Vagina (tissue), 2 donors: Measurements from ENCODE around the gene C3. TPM values are rescaled to one million over a fixed set of nuclear protein-coding genes. Genes with fewer than 3 reads are reported as not detected.

Experiments
- DNase-seq, 2 donors: peaks; one replicate each; pipeline ENCODE4 v3.0.0-alpha.2; 2017; ENCODE audit errors: extremely low spot score in 2 of 2
- H3K27ac ChIP-seq: fragments of 200-600 bp; sonication (generic); one replicate; pipeline ENCODE4 v1.5.1; 2019
- H3K27me3 ChIP-seq: fragments of 200-600 bp; sonication (generic); one replicate; pipeline ENCODE4 v1.5.1; 2019
- H3K36me3 ChIP-seq, 2 donors: fragments of 200-600 bp; sonication (generic); one replicate each; pipeline ENCODE4 v1.5.1; 2017 to 2019
- H3K4me1 ChIP-seq: fragments of 200-600 bp; sonication (generic); one replicate; pipeline ENCODE4 v1.5.1; 2019
- H3K4me3 ChIP-seq, 2 donors: fragments of 200-600 bp; sonication (generic); 1 replicate in 1 of 2; 2 replicates in 1 of 2; pipeline ENCODE4 v1.5.1; 2016 to 2019
- H3K9me3 ChIP-seq: fragments of 200-600 bp; sonication (generic); one replicate; pipeline ENCODE4 v1.5.1; 2019
- POLR2A ChIP-seq, 2 donors: fragments of 450-650 bp; IDR thresholded peaks; one replicate each; pipeline ENCODE4 v1.6.1; 2017; ENCODE audit warnings: antibody characterized with exemption in 2 of 2, mild to moderate bottlenecking in 2 of 2, moderate library complexity in 2 of 2
- POLR2AphosphoS5 ChIP-seq, 2 donors: sonication (generic); formaldehyde crosslinking; IDR thresholded peaks; one replicate each; pipeline ENCODE4 v1.9.0; 2017; ENCODE audit warnings: antibody characterized with exemption in 2 of 2, mild to moderate bottlenecking in 2 of 2, low read depth in 1 of 2; ENCODE audit not compliant: insufficient read depth in 1 of 2
- intact Hi-C: fragments of 100-400 bp; cut with DNase I; formaldehyde crosslinking; loops from one replicate; pipeline ENCODE4 v1.15.1; 2023
- total RNA-seq: library from RNA; depleted of rRNA; stranded (reverse); fragments of >200 nt; gene quantifications from one replicate; pipeline ENCODE4 v1.2.3, GENCODE V29; 2016
- TF ChIP-seq, protein P1 (sequence below), 3 experiments: fragments of 450-650 bp in 2 of 3; fragments of 200-600 bp in 1 of 3; sonication (generic) in 1 of 3; IDR thresholded peaks; one replicate each; pipeline ENCODE4 v1.5.1; 2017 to 2019; ENCODE audit warnings: antibody characterized with exemption in 3 of 3, mild to moderate bottlenecking in 2 of 3, moderate library complexity in 2 of 3

The C3 gene
- total RNA-seq, 1 donor from 2014 or later: 1,239 TPM

DNA sequence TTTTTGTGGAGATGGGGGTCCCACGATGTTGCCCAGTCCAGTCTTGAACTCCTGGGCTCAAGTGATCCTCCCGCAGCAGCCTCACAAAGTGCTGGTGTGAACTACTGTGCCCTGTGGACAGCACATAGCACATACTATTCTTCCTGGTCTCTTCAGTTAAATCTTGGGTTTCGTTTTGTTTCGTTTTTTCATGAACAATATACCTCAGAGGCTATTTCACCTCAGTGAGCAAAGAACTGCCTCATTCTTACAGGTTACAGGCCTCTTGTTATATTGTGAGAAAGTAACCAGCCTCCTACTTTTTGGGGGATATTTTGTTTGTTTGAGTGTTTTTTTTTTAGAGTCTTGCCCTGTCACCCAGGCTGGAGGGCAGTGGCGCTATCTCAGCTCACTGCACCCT, 1.3 kb upstream of the C3 start:
- DNase-seq: no peak
- intact Hi-C loops: no loop called here
- no peak overlapping the region for H3K27ac ChIP-seq
- H3K27me3 ChIP-seq: no peaks in the 10 kb centered on the region
- H3K4me3 ChIP-seq: no peak overlapping the region
- TF ChIP-seq, protein P1, sequence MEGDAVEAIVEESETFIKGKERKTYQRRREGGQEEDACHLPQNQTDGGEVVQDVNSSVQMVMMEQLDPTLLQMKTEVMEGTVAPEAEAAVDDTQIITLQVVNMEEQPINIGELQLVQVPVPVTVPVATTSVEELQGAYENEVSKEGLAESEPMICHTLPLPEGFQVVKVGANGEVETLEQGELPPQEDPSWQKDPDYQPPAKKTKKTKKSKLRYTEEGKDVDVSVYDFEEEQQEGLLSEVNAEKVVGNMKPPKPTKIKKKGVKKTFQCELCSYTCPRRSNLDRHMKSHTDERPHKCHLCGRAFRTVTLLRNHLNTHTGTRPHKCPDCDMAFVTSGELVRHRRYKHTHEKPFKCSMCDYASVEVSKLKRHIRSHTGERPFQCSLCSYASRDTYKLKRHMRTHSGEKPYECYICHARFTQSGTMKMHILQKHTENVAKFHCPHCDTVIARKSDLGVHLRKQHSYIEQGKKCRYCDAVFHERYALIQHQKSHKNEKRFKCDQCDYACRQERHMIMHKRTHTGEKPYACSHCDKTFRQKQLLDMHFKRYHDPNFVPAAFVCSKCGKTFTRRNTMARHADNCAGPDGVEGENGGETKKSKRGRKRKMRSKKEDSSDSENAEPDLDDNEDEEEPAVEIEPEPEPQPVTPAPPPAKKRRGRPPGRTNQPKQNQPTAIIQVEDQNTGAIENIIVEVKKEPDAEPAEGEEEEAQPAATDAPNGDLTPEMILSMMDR (IDR thresholded peaks at IDR 0.05): no peak
- no peak for TF ChIP-seq POLR2A (IDR thresholded peaks at IDR 0.05)
- TF ChIP-seq POLR2AphosphoS5 (IDR thresholded peaks at IDR 0.05; ENCODE audit: insufficient read depth in 1 of 2, low read depth in 1 of 2): no peak
- peaks cover 18% of the 10 kb centered on the region for H3K4me1 ChIP-seq
- no peaks in the 10 kb centered on the region for H3K9me3 ChIP-seq
- H3K36me3 ChIP-seq: no peaks in the 10 kb centered on the region

DNA sequence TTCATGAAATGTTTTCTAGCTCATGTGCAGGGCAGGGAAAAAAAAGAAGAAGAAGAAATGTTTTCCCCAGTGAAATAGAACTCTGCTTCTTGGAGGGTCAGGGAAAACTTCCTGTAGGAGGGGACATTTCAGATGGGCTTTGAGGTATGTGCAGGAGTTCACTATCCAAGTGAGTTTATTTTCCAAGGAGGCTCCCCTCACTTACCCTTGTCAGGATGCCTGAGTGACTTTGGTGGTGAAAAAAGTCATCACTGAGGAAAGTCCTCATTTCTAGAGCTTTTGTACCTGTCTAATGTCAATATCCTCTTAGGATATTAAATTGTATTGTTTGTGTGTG, 656 bp upstream of the C3 start:
- Histone ChIP-seq H3K4me3 (no peak overlapping the region), H3K27ac (peak overlapping the region; percentile 55), H3K4me1 (peaks cover 18% of the 10 kb centered on the region), H3K27me3 (no peaks in the 10 kb centered on the region), H3K9me3 (no peaks in the 10 kb centered on the region), H3K36me3 (no peaks in the 10 kb centered on the region)
- DNase-seq: no peak
- no peak for TF ChIP-seq POLR2A (IDR thresholded peaks at IDR 0.05)
- TF ChIP-seq POLR2AphosphoS5 (IDR thresholded peaks at IDR 0.05; ENCODE audit: insufficient read depth in 1 of 2, low read depth in 1 of 2): no peak
- TF ChIP-seq, protein P1 (IDR thresholded peaks at IDR 0.05): no peak
- intact Hi-C loops: no loop called here

DNA sequence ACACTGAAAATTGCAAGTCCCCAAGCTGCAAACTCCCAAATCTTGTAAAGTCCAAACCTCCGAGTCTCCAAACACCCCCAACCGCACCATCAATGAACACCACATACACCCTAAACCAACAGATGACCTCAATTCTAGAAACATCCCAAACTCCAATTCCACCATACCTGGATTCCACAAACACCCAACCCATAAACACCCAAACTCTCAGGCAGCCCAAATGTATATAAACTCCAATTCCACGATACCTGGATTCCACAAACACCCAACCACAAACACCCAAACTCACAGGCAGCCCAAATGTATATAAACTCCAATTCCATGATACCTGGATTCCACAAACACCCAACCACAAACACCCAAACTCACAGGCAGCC, 470 bp downstream of the C3 start:
- TF ChIP-seq POLR2A (IDR thresholded peaks at IDR 0.05) (no peak), POLR2AphosphoS5 (IDR thresholded peaks at IDR 0.05; ENCODE audit: insufficient read depth in 1 of 2, low read depth in 1 of 2) (no peak)
- TF ChIP-seq, protein P1 (IDR thresholded peaks at IDR 0.05): no peak
- Histone ChIP-seq H3K4me3 (peak overlapping the region in 1 of 2 donors; percentile 39), H3K27ac (no peak overlapping the region), H3K4me1 (peaks cover 18% of the 10 kb centered on the region), H3K27me3 (no peaks in the 10 kb centered on the region), H3K9me3 (no peaks in the 10 kb centered on the region), H3K36me3 (no peaks in the 10 kb centered on the region)
- intact Hi-C loops: no loop called here
- DNase-seq: no peak

DNA sequence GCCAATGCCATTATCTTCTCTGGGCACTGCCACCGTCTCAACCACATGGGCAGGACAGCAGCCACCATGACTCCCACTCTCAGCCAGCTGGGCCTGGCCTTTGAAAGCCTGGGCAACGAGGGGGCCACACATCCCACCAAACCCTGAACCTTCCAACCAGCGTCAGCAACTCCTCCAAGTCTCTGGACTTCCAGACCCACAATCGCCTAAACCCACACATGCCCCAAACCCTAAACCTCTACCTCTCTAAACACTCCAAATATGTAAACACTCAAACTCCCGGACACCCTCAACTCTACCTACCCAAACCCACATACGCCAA, 949 bp downstream of the C3 start:
- H3K27ac ChIP-seq: no peak overlapping the region
- no peaks in the 10 kb centered on the region for H3K27me3 ChIP-seq
- TF ChIP-seq POLR2A (IDR thresholded peaks at IDR 0.05) (no peak), POLR2AphosphoS5 (IDR thresholded peaks at IDR 0.05; ENCODE audit: insufficient read depth in 1 of 2, low read depth in 1 of 2) (no peak)
- TF ChIP-seq, protein P1 (IDR thresholded peaks at IDR 0.05): no peak
- DNase-seq: no peak
- intact Hi-C loops: no loop called here
- no peaks in the 10 kb centered on the region for H3K9me3 ChIP-seq
- H3K36me3 ChIP-seq: no peaks in the 10 kb centered on the region
- H3K4me1 ChIP-seq: peaks cover 18% of the 10 kb centered on the region
- H3K4me3 ChIP-seq: peak overlapping the region in 1 of 2 donors; percentile 39

DNA sequence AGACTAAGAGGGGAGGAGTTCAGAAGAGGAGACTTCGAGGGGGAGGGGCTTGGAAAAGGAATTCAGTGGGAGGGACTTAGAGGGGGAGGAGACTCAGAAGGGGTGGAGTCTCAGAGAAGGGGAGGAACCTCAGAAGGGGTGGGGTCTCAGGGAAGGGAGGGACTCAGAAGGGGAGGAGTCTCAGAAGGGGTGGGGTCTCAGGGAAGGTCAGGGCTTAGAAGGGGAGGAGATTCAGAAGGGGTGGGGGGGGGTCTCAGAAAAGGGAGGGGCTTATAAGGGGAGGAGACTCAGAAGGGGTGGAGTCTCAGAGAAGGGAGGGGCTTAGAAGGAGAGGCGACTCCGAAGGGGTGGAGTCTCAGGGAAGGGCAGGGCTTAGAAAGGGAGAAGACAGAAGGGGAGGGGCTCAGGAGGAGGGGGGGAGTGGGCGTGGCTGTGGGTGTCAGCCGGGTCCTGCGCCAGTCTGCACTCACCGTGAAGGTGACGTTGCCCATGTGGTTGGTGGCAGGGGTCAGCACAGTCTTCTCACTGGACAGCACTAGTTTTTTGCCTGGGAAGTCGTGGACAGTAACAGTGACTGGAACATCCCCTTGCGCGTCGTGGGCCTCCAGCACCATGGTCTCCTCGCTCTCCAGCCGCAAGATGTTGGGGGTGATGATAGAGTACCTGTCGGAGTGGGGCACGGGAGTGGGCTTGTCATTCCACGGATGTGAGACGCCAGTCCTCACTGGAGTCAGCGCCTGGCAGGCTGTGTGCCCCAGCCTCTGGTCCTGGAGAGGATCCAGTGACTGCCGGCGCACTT, 1.5 kb downstream of the C3 start:
- Histone ChIP-seq H3K4me3 (no peak overlapping the region), H3K4me1 (peaks cover 18% of the 10 kb centered on the region), H3K27ac (no peak overlapping the region), H3K27me3 (no peaks in the 10 kb centered on the region), H3K9me3 (no peaks in the 10 kb centered on the region), H3K36me3 (no peaks in the 10 kb centered on the region)
- TF ChIP-seq POLR2A (IDR thresholded peaks at IDR 0.05) (no peak), POLR2AphosphoS5 (IDR thresholded peaks at IDR 0.05; ENCODE audit: insufficient read depth in 1 of 2, low read depth in 1 of 2) (no peak)
- TF ChIP-seq, protein P1 (IDR thresholded peaks at IDR 0.05): no peak
- DNase-seq: no peak
- intact Hi-C loops: no loop called here
